C4-2B (cell line): ENCODE measurements around the gene COL9A2.

Source experiments
- H3K27ac ChIP-seq: fragments of 450-650 bp; 2 replicates; pipeline ENCODE4 v1.5.1; 2017
- CTCF ChIP-seq: fragments of 450-650 bp; conservative IDR thresholded peaks from 2 replicates; pipeline ENCODE4 v1.5.1; 2017; ENCODE audit warnings: mild to moderate bottlenecking
- ZFX ChIP-seq: fragments of 450-650 bp; IDR thresholded peaks from 2 replicates; pipeline ENCODE4 v1.6.1; 2017

COL9A2 gene

GRCh38 chr1:40273547-40274166 is 43.4 kb downstream of the COL9A2 start:
- TF ChIP-seq CTCF, result no peak
- TF ChIP-seq ZFX, result no peak
- H3K27ac ChIP-seq, result no peak overlapping the region

GRCh38 chr1:40272653-40273213 is 44.4 kb downstream of the COL9A2 start:
- TF ChIP-seq CTCF, result no peak
- no peak for TF ChIP-seq ZFX
- no peak overlapping the region for H3K27ac ChIP-seq

GRCh38 chr1:40270152-40270834 is 46.8 kb downstream of the COL9A2 start:
- no peak overlapping the region for H3K27ac ChIP-seq
- TF ChIP-seq ZFX, result no peak
- no peak for TF ChIP-seq CTCF

GRCh38 chr1:40268211-40268610 is 48.9 kb downstream of the COL9A2 start:
- TF ChIP-seq CTCF (no peak), ZFX (no peak)
- H3K27ac ChIP-seq, result no peak overlapping the region; the same call in 1 of the 2 replicates

GRCh38 chr1:40267767-40268187 is 49.3 kb downstream of the COL9A2 start:
- TF ChIP-seq CTCF (no peak), ZFX (no peak)
- H3K27ac ChIP-seq, result no peak overlapping the region

- no peak overlapping the region for H3K27ac ChIP-seq
- TF ChIP-seq ZFX, result no peak
- TF ChIP-seq CTCF, result no peak
Observed at GRCh38 chr1:40266786-40267535, 50.1 kb downstream of the COL9A2 start.

GRCh38 chr1:40265919-40266318 is 51.2 kb downstream of the COL9A2 start:
- no peak for TF ChIP-seq CTCF
- no peak for TF ChIP-seq ZFX

More at GRCh38 chr1:40265919-40266318, 51.2 kb downstream of the COL9A2 start:
- no peak overlapping the region for H3K27ac ChIP-seq
